Activated T-helper 9 cell treated with anti-CD3 and anti-CD28 coated beads, Interleukin-2, amount 50 U/mL, for 16 hours (primary cell): ENCODE results near the gene GREB1.

Experiments
- DNase-seq: peaks from one replicate; pipeline ENCODE4 v3.0.0-alpha.2; 2020; ENCODE audit warnings: low read depth

Gene GREB1

DNA sequence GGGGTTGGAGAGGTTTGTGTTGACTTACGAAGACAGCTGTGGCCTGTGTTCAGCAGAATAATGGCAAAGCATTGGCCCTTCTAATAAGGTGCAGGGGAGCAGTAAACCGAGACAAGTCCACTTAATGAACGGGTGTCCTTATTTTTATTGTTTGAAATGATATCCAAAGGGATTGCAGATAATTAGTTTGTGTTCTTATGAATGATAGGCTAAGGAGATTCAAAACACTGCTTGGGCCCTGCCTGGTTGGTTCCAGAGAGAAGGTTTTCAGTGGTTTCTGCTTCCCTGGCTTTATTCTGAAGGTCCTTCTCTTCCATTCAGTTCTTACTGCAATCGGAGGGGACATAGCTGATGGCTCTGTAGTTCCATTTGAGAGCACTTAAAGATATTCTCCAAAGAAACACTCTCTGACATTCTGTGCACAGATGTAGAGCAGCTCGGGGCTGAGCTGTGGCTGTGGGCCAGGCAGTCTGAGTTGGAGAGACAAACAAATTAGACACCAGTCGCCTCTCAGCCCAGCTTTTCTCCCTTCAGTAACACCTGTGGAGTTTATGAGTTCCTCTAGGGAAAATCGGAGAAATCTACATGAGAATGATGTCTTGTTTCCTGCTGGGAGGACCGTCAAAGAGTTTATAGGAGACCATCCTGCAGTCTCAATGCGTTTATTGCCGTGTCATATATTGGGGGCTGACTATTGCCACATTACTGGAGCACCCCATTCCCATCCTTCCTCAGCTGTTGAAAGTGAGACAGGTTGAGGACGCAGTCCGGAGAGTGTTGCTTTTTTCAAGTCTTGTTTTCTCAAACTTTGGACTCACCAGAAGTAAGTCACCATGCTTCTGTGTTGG, 6.5 kb downstream of the GREB1 start:
- no peak for DNase-seq

GRCh38 chr2:11540996-11541692, 7.3 kb downstream of the GREB1 start:
- DNase-seq = no peak

GRCh38 chr2:11541693-11542274, 7.9 kb downstream of the GREB1 start:
- DNase-seq = no peak

DNA sequence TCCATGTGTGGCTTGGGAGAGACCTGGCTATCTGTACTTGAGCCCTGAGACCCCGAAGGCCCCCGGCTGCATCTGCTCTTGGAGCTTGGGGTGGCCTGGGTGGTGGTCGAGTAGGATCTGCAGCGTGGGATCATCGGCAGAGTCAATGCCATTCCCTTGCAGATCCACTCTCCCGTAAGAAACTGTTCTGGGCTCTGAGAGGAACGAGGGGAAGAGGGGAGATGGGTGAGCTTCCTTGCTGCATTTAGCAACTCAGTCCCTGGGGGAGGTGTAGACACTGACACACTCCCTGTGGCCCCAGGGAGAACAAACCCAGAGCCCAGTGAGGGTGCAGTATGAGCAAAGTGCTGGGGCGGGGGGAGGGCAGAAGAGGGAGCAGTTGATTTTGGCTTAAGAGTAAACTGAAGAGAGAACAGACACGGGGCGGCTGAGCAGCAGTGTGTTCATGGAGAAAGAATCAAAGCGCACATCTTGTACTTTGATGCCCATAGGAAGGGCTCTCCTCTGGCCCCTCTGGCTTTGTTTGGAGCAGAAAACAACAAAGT, 8.5 kb downstream of the GREB1 start:
- DNase-seq = no peak

GRCh38 chr2:11543337-11544216, 9.7 kb downstream of the GREB1 start:
- no peak for DNase-seq

DNA sequence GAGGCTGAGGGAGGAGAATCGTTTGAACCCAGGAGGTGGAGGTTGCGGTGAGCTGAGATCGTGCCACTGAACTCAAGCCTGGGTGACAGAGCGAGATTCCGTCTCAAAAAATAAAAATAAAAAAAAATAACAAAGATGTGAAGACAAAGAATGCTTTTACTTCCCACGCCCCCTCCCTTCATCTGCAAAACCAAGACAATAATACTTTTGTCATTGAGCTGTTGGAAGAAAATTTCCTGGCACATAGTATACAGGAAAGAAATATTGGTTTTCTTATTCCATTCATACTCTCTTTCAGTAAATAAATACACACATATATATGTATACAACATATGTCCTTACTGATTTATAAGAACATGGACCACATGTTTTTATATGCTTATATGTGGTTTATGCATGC, 12.2 kb downstream of the GREB1 start:
- no peak for DNase-seq

- DNase-seq = no peak
Measured at GRCh38 chr2:11547912-11548497, 14.2 kb downstream of the GREB1 start.

- no peak for DNase-seq
Measured at GRCh38 chr2:11550302-11550701, 16.5 kb downstream of the GREB1 start.

- no peak for DNase-seq
Measured at GRCh38 chr2:11550901-11551568, 17.2 kb downstream of the GREB1 start.

GRCh38 chr2:11551569-11552259, 17.9 kb downstream of the GREB1 start:
- no peak for DNase-seq

DNA sequence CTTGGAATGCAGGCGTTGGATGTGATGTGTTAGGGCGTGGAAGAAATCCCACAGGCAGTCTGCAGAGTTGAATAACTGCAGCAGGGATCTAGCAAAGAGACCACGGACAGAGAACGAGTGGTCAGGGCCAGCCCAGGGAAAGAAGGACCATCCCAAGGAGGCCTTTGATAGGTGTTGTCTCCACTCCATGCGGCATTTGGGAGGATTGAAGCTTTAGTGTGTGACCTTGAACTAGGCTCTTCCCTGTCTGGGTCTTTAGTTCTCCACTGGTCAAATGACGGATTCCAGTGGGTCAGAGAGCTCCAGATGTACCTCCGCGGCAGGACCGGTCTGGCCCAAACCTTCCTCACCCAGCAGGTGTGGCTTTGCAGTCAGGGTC, 18.4 kb downstream of the GREB1 start:
- DNase-seq = no peak

DNA sequence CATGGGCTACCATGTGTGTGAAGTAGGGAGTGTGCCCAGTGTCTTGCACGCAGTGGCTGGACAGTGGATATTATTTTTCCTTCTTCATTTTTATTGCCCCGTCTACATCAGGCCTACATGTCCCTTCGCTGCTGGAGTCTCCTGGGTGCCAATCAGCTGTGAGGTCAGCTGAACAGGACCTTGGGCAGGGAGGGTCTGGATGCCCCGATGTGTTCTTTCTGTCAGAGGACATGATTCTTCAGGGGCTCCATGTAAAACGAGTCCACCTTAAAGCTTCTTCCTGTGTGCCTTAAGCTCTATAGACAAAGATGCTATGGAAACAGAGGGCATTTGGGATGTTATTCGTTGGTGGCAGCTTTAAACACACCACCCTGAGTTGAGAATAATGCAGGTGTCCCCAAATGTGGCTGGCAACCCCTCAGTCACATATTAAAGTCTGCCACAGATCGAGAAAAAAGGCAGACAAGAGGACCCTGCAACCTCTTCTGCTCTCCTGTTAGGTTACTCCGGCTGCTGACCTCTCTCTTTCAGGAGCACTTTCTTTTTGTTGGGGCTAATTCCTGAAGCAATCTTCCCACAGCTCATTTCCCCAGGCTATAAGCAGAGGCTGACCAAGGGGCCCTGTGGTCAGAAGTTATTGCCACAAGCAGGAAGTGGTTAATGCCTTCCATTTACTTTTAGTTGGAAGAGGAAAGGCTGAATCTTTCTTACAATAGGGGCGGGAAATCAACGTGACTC, 20.0 kb downstream of the GREB1 start:
- no peak for DNase-seq

GRCh38 chr2:11554399-11554716, 20.5 kb downstream of the GREB1 start:
- DNase-seq = no peak

DNA sequence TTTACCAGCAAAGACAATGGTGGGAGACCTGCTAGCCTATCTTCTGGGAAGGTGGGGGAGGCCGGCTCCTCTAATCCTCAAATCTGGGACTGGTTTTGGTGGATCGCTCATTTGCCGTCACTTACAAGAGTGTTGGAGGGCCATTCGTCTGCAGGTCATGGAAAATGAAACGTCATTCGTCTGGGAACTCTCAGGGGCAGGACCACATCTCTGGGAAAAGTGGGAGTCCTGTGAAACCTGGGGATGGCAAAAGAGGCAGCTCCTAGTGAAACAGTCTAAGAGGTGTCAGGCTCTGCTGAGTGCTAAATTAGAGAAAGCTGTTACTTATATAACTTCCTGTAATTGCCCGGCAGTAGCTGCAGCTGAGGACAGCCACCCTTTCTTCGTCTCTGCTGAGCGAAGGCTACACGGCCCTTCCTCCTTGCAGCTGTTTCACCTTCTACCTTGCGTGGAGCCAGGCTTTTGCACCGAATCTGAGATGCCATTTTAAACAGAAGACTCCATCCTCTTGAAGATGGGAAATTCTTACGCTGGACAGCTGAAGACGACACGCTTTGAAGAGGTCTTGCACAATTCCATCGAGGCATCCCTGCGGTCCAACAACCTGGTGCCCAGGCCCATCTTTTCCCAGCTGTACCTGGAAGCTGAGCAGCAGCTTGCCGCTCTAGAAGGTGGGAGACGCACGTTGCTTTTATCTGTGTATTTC, 22.4 kb downstream of the GREB1 start:
- no peak for DNase-seq

DNA sequence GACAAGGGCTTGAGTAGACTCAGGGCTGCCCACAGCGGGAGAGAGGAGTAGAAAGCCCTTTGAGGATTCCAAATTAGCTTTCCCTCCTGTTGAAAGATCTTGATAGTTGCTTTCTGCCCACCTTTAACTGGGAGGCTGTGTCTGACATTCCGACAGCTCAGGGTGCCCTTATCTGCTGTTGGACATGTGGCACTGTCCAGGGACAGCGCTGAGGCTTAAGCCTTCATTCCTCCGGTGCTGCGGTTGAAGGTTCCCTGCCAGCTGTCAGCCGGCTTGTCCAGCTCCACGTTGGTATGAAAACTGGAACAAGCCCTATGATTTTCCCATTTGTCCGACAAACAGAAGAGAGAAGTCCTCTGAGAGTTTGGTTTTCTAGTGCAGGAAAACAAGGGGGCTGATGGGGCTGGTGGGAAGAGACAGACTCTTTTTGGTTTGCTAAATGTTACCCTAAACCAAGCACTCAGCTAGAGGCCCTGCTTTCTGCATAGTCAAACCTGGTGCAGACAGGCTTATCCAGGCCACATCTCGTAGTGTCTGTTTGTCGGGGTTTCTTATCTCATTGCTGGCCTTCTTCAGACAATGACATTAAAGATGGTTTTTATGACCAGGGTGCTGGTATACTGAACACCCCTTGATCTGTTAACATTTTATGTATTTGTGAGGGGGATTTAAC, 24.5 kb downstream of the GREB1 start:
- DNase-seq = no peak

GRCh38 chr2:11559066-11559785, 25.4 kb downstream of the GREB1 start:
- no peak for DNase-seq

GRCh38 chr2:11559786-11560155, 25.9 kb downstream of the GREB1 start:
- DNase-seq = no peak

DNA sequence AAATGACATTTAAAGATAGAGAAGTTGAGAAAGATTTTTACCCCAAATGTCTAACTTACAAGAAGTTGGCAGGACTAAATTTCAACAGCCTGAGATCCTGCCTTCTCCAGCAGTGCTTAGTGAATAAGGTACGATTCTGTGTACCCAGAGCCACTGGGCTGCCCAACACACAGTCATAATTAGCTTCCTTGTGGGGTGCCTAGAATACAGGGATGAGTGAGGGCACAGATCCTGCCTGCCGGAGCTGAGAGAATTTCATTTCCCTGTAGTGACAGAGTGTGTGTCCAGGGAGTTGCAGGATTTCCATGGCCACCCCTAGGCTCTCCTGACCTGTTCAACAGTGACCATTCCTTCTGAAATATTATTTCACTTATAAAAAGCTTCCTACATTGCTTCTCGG, 27.0 kb downstream of the GREB1 start:
- DNase-seq = no peak
